Stimulated activated CD8-positive, alpha-beta memory T cell treated with anti-CD3 and anti-CD28 coated beads, Interleukin-15, amount 100 ng/mL, for 1 hour (primary cell): ENCODE measurements around the gene SETX.

ENCODE experiments used
- DNase-seq: peaks from one replicate; pipeline ENCODE4 v3.0.0-alpha.2; 2020; ENCODE audit warnings: low read depth

The SETX gene

GRCh38 chr9:132240841-132241482, 113.8 kb downstream of the SETX start:
- DNase-seq, result peak; percentile 97

GRCh38 chr9:132239999-132240840, 114.6 kb downstream of the SETX start:
- DNase-seq, result no peak

DNA sequence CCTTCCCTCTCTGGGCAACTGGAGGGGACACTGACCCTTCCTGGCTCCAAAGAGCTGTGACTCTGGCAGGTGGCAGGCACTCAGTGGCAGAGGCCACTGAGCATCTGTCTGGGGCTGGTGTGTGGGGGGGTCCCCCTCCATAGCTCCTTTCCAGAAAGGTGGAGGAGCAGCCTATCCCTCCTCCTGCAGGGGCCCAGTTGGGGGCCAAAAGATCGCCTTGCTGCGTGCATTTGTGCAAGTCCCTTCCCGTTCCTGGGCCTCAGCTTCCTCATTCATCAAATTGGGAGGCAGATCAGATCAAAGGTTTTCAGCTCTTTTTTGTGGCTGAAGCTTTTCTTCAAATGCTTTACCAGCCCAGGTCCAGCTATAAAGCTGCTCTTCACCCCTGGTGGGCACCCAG, 115.3 kb downstream of the SETX start:
- DNase-seq, result no peak

DNA sequence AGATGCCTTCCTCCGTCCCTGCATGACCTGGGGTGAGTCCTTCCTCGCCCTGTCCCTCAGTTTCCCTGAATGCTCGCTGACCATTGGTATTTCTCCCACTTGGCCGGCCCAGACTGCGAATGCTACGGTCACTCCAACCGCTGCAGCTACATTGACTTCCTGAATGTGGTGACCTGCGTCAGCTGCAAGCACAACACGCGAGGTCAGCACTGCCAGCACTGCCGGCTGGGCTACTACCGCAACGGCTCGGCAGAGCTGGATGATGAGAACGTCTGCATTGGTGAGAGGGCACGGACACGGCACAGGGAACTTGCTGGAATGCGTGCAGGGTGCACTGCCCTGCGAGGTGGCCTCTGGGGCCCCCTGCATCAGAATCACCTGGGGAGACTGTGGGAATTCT, 115.8 kb downstream of the SETX start:
- no peak for DNase-seq

GRCh38 chr9:132238026-132238972, 116.5 kb downstream of the SETX start:
- no peak for DNase-seq

DNA sequence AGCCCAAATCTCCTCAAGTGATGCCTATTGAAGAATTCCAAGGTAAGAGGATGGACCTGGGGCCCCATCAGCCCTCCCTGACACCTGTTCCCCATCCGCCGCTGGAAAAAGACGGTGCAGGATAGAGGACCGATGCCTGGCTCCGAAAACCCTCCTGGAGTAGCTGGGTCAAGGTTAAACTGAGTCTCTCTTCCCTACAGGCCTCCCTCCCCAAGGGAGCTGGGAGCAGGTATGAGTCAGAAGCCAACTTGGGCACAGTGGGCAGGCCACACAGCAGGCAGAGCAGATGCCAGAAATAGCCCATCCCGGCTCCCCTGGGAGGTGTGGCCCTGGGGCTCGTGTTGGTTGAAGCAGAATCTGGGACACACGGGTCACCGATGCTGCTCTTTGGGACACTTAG, 117.3 kb downstream of the SETX start:
- no peak for DNase-seq

DNA sequence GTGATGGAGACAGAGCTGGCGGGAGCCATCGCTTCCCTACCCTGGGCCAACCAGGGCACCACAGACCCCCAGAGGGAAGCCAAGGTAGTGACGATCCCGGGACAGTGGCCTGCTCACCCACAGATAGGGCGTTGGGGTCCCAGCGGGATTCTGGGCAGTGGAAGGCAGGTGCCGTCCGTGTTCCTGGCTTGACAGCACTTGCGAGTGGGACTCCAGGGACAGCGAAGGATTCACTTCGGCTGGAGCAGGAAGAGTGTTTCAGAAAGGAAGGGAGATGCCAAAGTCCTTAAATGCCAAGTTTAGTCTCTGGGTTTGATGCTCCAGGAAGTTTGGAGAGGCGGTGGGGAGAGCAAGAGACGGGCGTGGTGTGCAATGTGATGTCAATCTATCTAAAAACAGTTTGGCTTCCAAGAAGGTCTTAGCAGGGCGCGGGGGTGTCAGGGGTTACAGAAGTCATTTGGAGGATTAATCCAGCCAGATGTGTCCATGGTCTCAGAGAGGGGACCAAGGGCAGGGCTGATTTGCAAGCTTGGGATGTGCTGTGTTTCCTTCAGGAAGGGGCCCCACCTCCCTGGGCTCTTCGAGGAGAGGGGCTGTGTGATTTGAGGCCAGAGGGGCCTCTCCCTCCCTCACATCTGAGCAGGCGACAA, 118.0 kb downstream of the SETX start:
- DNase-seq, result no peak

GRCh38 chr9:132235894-132236661, 118.7 kb downstream of the SETX start:
- peak; percentile 68 for DNase-seq

DNA sequence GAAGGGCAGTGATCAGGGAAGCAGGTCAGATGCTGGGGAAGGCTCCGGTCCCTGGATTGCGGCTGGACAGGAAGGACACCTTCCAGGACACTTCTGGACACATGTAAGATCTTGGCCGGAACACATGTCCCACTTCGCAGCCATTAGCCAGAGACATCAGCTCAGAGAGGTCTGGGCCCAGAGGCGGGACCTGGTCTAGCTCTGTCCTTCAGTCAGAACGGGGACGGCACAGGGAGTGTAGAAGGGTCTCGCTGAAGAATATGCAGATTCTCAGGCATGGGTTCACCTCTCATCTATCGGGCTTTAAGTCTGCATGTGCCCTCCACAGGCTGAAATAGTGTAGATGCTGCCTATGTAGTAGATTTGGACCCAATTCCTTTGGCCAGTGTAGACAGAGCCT, 119.7 kb downstream of the SETX start:
- DNase-seq, result no peak

GRCh38 chr9:132234535-132234934, 120.3 kb downstream of the SETX start:
- no peak for DNase-seq

- DNase-seq, result no peak
Measured at GRCh38 chr9:132233138-132233537, 121.6 kb downstream of the SETX start.

DNA sequence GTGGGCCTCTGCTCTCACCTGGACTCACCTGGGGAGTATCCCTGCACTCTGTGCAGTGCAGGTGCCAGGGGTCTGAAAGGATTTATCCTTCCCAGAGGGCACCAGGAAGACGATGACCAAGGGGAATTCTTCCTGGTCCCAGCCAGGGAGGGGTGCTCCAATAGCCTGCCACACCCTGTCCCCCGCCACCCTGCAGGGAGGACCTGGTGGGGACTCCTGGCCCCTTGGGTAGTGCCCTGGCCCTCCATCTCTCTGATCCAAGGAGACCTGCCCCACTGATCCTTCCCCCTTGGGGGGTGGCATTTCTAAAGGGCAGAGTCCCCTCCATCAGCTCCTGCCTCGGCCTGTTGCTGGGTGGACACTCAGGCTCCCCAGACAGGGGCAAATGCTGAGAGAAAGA, 122.3 kb downstream of the SETX start:
- no peak for DNase-seq

DNA sequence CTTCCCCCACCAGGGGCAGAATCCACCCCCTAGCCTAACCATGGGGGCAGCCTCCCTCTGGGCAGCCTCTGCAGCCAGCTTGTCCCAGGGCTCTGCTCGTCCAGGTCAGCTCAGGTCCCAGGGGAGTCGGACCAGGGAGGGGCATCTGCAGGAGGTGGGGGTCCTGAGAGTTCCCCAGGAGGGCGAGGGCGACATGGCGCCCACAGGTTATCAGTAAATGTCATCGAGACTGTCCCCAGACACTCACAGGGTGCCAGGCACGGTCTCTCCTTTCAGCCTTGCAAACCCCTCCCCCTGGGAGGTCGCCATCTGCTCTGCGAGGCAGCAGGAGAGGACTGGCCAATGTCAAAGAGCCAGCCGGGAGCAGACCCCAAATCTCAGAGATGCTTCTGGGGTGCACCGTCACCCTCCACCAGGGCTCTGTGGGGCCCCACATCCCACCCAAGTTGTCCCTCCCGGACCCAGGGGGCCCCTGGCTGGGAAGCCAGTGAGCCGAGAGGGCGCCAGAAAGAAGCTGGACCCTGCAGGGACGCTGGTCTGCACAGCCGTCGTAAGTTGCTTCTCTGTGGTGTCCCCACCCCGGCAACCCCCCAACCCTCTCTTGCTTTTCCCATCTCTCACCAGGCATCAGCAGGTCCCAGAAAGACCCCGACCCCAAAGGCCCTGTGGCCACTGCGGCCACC, 123.6 kb downstream of the SETX start:
- DNase-seq, result no peak

DNA sequence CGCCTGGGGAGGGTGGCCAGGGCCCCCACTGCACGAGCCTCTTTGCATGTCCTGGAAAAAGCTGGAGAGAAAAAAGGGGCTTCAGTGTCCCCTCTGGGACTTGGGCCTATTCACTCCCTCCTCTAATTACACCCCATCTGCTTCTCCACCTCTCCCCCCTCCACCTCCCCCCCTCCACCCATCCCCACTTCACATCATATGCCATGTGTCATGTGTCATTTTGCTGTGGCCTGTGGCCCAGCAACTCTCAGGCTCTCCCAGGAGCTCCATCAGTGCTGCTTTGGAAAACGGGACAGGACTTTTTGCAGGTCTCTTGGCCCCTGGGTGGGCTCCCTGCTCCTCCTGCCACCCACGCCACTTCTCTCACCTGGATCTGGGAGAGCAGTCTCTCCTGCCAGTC, 124.2 kb downstream of the SETX start:
- no peak for DNase-seq

DNA sequence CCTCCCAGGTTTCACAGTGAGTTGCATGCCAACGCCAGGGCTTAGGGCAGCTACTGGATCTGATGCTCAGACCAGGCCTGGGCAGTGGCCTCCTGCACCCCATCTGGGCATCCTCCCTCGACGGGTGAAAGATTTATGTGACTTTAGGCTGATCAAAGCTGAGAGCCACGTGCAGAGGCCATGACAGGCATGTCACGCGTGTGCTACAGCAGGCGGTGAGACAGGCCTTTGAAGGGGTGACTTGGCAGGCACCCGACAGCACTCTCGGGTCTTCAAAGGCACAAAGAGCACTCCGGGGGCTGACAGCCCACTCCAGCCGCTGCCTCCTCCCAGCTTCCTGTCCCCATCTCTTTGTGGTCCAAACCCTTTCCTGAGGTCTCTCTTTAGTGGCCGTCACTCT, 126.7 kb downstream of the SETX start:
- no peak for DNase-seq

DNA sequence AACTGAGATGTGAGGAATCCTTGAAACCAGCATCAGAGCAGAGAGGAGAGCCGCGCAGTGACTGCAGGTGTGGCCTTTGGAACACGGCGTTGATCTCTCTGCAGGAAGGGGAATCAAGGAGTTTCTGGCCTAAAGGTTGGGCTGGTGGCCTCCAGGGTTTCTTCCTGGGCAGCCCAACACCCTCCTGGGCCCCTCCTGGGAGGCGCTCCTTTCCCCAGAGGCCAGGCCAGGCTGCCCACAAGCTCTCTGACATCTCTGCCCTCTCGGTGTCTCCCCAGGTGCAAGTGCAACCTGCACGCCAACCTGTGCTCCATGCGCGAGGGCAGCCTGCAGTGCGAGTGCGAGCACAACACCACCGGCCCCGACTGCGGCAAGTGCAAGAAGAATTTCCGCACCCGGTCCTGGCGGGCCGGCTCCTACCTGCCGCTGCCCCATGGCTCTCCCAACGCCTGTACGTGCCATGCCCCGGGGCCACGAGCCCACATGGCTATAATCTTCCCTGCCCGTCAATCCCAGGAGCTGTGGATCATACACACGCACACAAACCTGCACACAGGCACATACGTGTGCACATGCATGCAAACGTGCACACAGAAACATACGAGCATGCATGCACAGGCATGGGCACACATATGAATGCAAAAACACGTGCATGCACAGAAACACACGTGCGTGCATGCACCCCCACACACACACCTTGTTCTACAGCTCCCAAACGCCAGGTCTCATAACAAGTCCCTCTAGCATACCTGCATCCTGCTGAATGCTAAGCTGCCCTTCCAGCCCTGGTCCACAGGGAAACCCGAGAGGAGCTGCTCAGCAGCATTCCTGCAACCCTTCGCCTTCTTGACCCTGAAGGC, 128.0 kb downstream of the SETX start:
- no peak for DNase-seq

DNA sequence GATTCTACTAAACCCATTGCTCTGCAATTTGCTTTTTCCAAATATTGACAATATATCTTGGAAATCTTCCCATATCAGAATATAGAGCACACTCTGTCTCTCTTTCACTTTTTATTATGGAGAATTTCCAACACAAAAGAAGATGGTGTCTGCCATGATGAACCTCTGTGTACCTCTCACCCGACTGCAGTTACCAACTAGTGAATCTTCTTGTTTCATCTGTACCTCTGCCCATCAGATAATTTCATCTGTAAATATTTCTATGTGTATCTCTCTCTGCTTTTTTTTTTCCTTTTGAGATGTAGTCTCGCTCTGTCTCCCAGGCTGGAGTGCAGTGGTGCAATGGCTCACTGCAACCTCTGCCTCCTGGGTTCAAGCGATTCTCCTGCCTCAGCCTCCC, 130.1 kb downstream of the SETX start:
- no peak for DNase-seq

GRCh38 chr9:132221941-132222340, 132.8 kb downstream of the SETX start:
- no peak for DNase-seq

DNA sequence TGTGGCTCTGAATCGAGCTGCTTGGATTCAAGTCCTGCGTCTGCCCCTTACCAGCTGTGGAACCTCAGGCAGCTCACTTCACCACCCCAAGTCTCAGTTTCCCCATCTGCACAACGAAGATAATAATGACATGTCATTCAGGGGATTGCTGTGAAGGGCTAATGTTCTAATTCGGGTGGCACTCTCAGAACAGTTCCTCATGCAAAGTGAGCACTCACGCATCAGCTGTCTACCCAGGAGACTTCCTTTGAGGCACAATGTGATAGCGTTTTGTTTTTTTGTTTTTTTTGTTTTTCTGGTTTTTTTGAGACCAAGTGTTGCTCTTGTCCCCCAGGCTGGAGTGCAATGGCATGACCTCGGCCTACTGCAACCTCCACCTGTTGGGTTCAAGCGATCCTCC, 136.6 kb downstream of the SETX start:
- DNase-seq, result no peak
